GM19043 (cell line): ENCODE measurements around the gene GMIP.
"Not testable (repeated sequence)": the region's sequence is repeated elsewhere in the genome, so short reads cannot be mapped to it uniquely, and the experiment has no call there.

Experiments used
- ATAC-seq: cut with Tn5 transposase; IDR thresholded peaks from one replicate; pipeline ENCODE4 v1.9.1; 2021; ENCODE audit warnings: low read depth; ENCODE audit not compliant: unreplicated experiment

Gene GMIP

GRCh38 chr19:19613506-19613905 is 30.0 kb downstream of the GMIP start:
- ATAC-seq: no peak

- ATAC-seq: no peak
These were observed 32.9 kb downstream of the GMIP start for GRCh38 chr19:19610376-19611202.

- ATAC-seq: not testable (repeated sequence)
These were observed 36.8 kb downstream of the GMIP start for GRCh38 chr19:19606686-19607085.

- ATAC-seq: no peak
These were observed 37.4 kb downstream of the GMIP start for GRCh38 chr19:19606021-19606420.

- ATAC-seq: no peak
These were observed 40.6 kb downstream of the GMIP start for GRCh38 chr19:19602713-19603324.

- ATAC-seq: no peak
These were observed 41.2 kb downstream of the GMIP start for GRCh38 chr19:19602136-19602712.

- ATAC-seq: no peak
These were observed 42.6 kb downstream of the GMIP start for GRCh38 chr19:19600793-19601330.

- not testable (repeated sequence) for ATAC-seq
These were observed 44.6 kb downstream of the GMIP start for GRCh38 chr19:19598728-19599451.

- peak; percentile 62 for ATAC-seq
These were observed 45.6 kb downstream of the GMIP start for GRCh38 chr19:19597809-19598306.

- ATAC-seq: no peak
These were observed 48.2 kb downstream of the GMIP start for GRCh38 chr19:19595171-19595701.

- ATAC-seq: no peak
These were observed 49.1 kb downstream of the GMIP start for GRCh38 chr19:19594381-19594780.

- no peak for ATAC-seq
These were observed 50.8 kb downstream of the GMIP start for GRCh38 chr19:19592690-19593089.

GRCh38 chr19:19591133-19591825 is 52.2 kb downstream of the GMIP start:
- no peak for ATAC-seq

- ATAC-seq: no peak
These were observed 54.9 kb downstream of the GMIP start for GRCh38 chr19:19588546-19588945.

- ATAC-seq: no peak
These were observed 55.7 kb downstream of the GMIP start for GRCh38 chr19:19587771-19588170.

- no peak for ATAC-seq
These were observed 59.1 kb downstream of the GMIP start for GRCh38 chr19:19584356-19584755.

GRCh38 chr19:19582471-19582870 is 61.0 kb downstream of the GMIP start:
- no peak for ATAC-seq

- no peak for ATAC-seq
These were observed 62.1 kb downstream of the GMIP start for GRCh38 chr19:19581391-19581790.

- ATAC-seq: no peak
These were observed 63.0 kb downstream of the GMIP start for GRCh38 chr19:19580418-19580817.
